Stimulated activated CD4-positive, alpha-beta T cell treated with anti-CD3 and anti-CD28 coated beads, Interleukin-12 subunit alpha, Interleukin-12 subunit beta, amount 100 ng/mL, for 24 hours (primary cell): ENCODE data around the gene TM4SF4.

ENCODE experiments used
- DNase-seq, 2 experiments: peaks; one replicate each; pipeline ENCODE4 v3.0.0-alpha.2; 2020; ENCODE audit warnings: low read depth in 2 of 2

TM4SF4 gene

DNA sequence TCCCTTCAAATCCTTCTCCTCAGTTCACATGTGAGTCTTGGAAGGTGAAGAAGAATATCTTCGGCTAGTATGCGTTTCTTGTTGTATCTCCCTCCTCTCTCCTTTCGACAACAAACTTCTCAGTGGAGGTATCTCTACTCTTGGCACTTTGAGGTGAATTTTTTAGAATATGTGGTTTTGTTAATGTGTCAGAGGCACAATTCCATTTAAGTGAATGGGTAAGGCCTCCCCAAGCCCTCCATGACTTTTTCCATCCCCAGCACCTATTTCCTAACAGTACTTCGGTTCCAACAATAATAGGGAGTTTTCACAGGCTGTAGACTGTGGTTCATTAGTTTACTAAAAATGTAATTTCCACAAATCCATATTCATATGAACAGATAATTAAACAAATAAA is 74.2 kb downstream of the TM4SF4 start:
- DNase-seq, result no peak

DNA sequence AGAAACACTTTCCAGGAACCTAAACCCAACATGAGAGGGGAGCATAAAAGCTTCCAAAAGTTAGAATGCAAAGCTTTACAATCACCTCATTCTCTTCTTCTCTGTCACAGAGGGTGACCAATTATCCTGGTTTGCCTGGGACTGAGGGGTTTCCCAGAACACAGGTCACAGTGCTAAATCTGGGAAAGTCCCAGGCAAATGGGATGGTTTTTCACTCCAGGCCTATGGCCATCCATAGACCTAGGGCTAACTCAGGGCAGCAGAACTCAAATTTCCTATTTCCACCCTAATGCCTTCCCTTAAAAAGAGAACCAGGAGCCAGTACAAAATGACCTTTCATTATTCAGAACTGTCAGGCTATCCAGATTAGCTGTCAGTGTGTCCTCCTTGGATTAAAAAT is 77.0 kb downstream of the TM4SF4 start:
- DNase-seq, result no peak

DNA sequence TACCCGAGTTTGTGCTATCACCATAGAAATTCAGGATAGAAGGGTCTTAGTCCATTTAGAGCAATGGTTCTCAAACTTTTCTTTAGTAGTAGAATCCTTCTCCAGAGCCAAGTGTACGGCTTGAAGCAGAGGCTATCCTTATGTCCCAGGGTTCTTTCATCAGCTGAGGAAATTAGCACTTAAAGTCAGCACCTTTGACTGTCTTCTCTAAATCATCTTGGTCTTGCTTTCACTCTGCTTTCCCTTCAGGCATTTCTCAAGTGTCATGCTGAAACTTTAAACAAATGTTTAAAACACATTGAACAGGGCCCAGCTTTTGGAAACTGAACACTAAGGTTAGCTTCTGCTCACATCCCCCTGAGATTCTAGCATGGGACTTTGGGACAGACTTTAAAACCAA is 78.2 kb downstream of the TM4SF4 start:
- DNase-seq, result no peak
